Measurements from ENCODE around the gene RAB1B.

RAB1B gene

GRCh38 chr11:66259956-66260355 is 8.5 kb upstream of the RAB1B start:
- peaks cover 25% of the 10 kb centered on the region for H3K36me3 ChIP-seq (replicated peaks)
- in situ Hi-C loops (cut with HindIII; ENCODE audit: low pct_ligation_motif_present, low sequenced_read_pairs), result no loop called here
- no peak for TF ChIP-seq CTCF (IDR thresholded peaks at IDR 0.05; ENCODE audit: low read depth, low read length, missing control alignments)
- no peak for DNase-seq
- no peak overlapping the region for H3K27ac ChIP-seq
- no peaks in the 10 kb centered on the region for H3K27me3 ChIP-seq (replicated peaks)
- no peak overlapping the region for H3K4me3 ChIP-seq (ENCODE audit: low read depth, low read length)

GRCh38 chr11:66261578-66261977 is 6.9 kb upstream of the RAB1B start:
- DNase-seq, result no peak
- Histone ChIP-seq H3K4me3 (ENCODE audit: low read depth, low read length) (no peak overlapping the region), H3K27me3 (replicated peaks) (no peaks in the 10 kb centered on the region), H3K36me3 (replicated peaks) (peaks cover 25% of the 10 kb centered on the region), H3K27ac (no peak overlapping the region)
- no peak for TF ChIP-seq CTCF (IDR thresholded peaks at IDR 0.05; ENCODE audit: low read depth, low read length, missing control alignments)
- in situ Hi-C loops (cut with HindIII; ENCODE audit: low pct_ligation_motif_present, low sequenced_read_pairs), result no loop called here

- no peaks in the 10 kb centered on the region for H3K27me3 ChIP-seq (replicated peaks)
- in situ Hi-C loops (cut with HindIII; ENCODE audit: low pct_ligation_motif_present, low sequenced_read_pairs), result no loop called here
- H3K27ac ChIP-seq, result no peak overlapping the region
- no peak for TF ChIP-seq CTCF (IDR thresholded peaks at IDR 0.05; ENCODE audit: low read depth, low read length, missing control alignments)
- H3K36me3 ChIP-seq (replicated peaks), result peaks cover 25% of the 10 kb centered on the region
- no peak for DNase-seq
- no peak overlapping the region for H3K4me3 ChIP-seq (ENCODE audit: low read depth, low read length)
These were observed 6.2 kb upstream of the RAB1B start for GRCh38 chr11:66262191-66262590.

- DNase-seq, result no peak
- in situ Hi-C loops (cut with HindIII; ENCODE audit: low pct_ligation_motif_present, low sequenced_read_pairs), result no loop called here
- H3K36me3 ChIP-seq (replicated peaks), result peaks cover 25% of the 10 kb centered on the region
- no peaks in the 10 kb centered on the region for H3K27me3 ChIP-seq (replicated peaks)
- no peak overlapping the region for H3K27ac ChIP-seq
- no peak overlapping the region for H3K4me3 ChIP-seq (ENCODE audit: low read depth, low read length)
- TF ChIP-seq CTCF (IDR thresholded peaks at IDR 0.05; ENCODE audit: low read depth, low read length, missing control alignments), result no peak
These were observed 5.7 kb upstream of the RAB1B start for GRCh38 chr11:66262696-66263095.

DNA sequence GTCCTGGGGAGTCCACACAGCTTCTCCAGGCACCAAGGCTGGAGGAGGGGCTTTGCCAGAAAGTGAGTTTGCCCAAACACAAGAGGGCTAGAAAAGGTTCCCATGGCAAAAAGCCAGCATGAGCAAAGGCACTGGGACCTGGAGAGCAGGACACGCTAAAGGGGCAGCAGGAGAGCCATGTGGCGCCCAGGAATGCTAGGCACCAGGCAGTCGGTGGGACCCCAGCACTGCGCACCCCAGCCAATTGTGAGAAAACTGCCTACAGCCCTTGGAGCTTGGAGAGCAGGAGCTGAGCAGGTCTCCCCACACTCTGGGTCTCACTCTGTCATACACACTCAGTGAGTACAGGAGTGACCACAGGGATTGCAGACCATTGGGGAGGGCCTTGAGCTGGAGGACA is 5.2 kb upstream of the RAB1B start:
- Histone ChIP-seq H3K27me3 (replicated peaks) (no peaks in the 10 kb centered on the region), H3K27ac (no peak overlapping the region), H3K36me3 (replicated peaks) (peaks cover 25% of the 10 kb centered on the region), H3K4me3 (ENCODE audit: low read depth, low read length) (no peak overlapping the region)
- DNase-seq, result no peak
- in situ Hi-C loops (cut with HindIII; ENCODE audit: low pct_ligation_motif_present, low sequenced_read_pairs), result no loop called here
- TF ChIP-seq CTCF (IDR thresholded peaks at IDR 0.05; ENCODE audit: low read depth, low read length, missing control alignments), result no peak

GRCh38 chr11:66263785-66264184 is 4.7 kb upstream of the RAB1B start:
- no peak for TF ChIP-seq CTCF (IDR thresholded peaks at IDR 0.05; ENCODE audit: low read depth, low read length, missing control alignments)
- no peak for DNase-seq
- peaks cover 25% of the 10 kb centered on the region for H3K36me3 ChIP-seq (replicated peaks)

More at GRCh38 chr11:66263785-66264184, 4.7 kb upstream of the RAB1B start:
- Histone ChIP-seq H3K27ac (no peak overlapping the region), H3K4me3 (ENCODE audit: low read depth, low read length) (no peak overlapping the region), H3K27me3 (replicated peaks) (no peaks in the 10 kb centered on the region)
- in situ Hi-C loops (cut with HindIII; ENCODE audit: low pct_ligation_motif_present, low sequenced_read_pairs), result no loop called here

Data from brain microvascular endothelial cell (primary cell).